Fibroblast of peridontal ligament (primary cell): ENCODE measurements around the gene DYNC1H1.

Experiments
- DNase-seq: peaks from one replicate; pipeline ENCODE4 v3.0.0-alpha.2; 2010; ENCODE audit errors: extremely low read depth

Gene DYNC1H1

GRCh38 chr14:102088012-102088792 lies 123.8 kb downstream of the DYNC1H1 start:
- DNase-seq: no peak

GRCh38 chr14:102089621-102090343 lies 125.4 kb downstream of the DYNC1H1 start:
- no peak for DNase-seq

- DNase-seq: no peak
Observed at GRCh38 chr14:102090713-102091112, 126.3 kb downstream of the DYNC1H1 start.

- no peak for DNase-seq
Observed at GRCh38 chr14:102092806-102093205, 128.4 kb downstream of the DYNC1H1 start.

- DNase-seq: no peak
Observed at GRCh38 chr14:102094101-102094500, 129.7 kb downstream of the DYNC1H1 start.

GRCh38 chr14:102095231-102095870 lies 131.0 kb downstream of the DYNC1H1 start:
- DNase-seq: no peak

GRCh38 chr14:102095871-102096568 lies 131.6 kb downstream of the DYNC1H1 start:
- DNase-seq: no peak

GRCh38 chr14:102096569-102097188 lies 132.3 kb downstream of the DYNC1H1 start:
- DNase-seq: peak; percentile 81

- DNase-seq: no peak
Observed at GRCh38 chr14:102097441-102098135, 133.2 kb downstream of the DYNC1H1 start.

GRCh38 chr14:102103062-102103695 lies 138.8 kb downstream of the DYNC1H1 start:
- no peak for DNase-seq

- no peak for DNase-seq
Observed at GRCh38 chr14:102105369-102105768, 141.0 kb downstream of the DYNC1H1 start.
